Esophagus squamous epithelium (tissue), 4 donors: Measurements from ENCODE around the gene IKZF4.

ENCODE experiments used
- CTCF ChIP-seq, 6 experiments: fragments of 450-650 bp in 4 of 6; fragments of 200-600 bp in 2 of 6; sonication (generic) in 2 of 6; IDR thresholded peaks; one replicate each; pipeline ENCODE4 v1.5.1; 2016 to 2019; ENCODE audit warnings: antibody characterized with exemption in 6 of 6, mild to moderate bottlenecking in 4 of 6, moderate library complexity in 4 of 6
- POLR2A ChIP-seq, 4 donors: fragments of 450-650 bp; IDR thresholded peaks; one replicate each; pipeline ENCODE4 v1.6.1; 2017; ENCODE audit warnings: antibody characterized with exemption in 4 of 4, mild to moderate bottlenecking in 4 of 4, moderate library complexity in 3 of 4

- no peak for TF ChIP-seq POLR2A (IDR thresholded peaks at IDR 0.05)
- TF ChIP-seq CTCF (IDR thresholded peaks at IDR 0.05): no peak
Observed at GRCh38 chr12:56078427-56078826, 57.6 kb downstream of the IKZF4 start.
